ENCODE data around the gene RPS15. TPM values are rescaled to one million over a fixed set of nuclear protein-coding genes. Genes with fewer than 3 reads are reported as not detected.

The RPS15 gene
- total and polyA plus RNA-seq, 9 of the 15 experiments (the other 6 are each of a cell fraction or from before 2014, with no cell fraction given), result 605 to 2,791 (median 957) TPM

- TF ChIP-seq REST (IDR thresholded peaks at IDR 0.05; ENCODE audit: borderline replicate concordance) (peak; percentile 78), REST (CRISPR knock-in tag; IDR thresholded peaks at IDR 0.05; ENCODE audit: low read depth) (peak; percentile 19; the same call in 1 of the 2 replicates), ZNF146 (CRISPR knock-in tag; IDR thresholded peaks at IDR 0.05; ENCODE audit: unreplicated experiment) (no peak), CHD4 (IDR thresholded peaks at IDR 0.05; ENCODE audit: insufficient read depth, insufficient replicate concordance, low read depth, low read length, poor library complexity, severe bottlenecking) (no peak), DIDO1 (tag; IDR thresholded peaks at IDR 0.05; ENCODE audit: low read depth) (no peak), BCLAF1 (IDR thresholded peaks at IDR 0.05; ENCODE audit: borderline replicate concordance in 1 of 2, control insufficient read depth in 1 of 2, low read depth in 2 of 2, low read length in 1 of 2) (no peak), ZBTB12 (CRISPR knock-in tag; IDR thresholded peaks at IDR 0.05) (no peak), RBM17 (IDR thresholded peaks at IDR 0.05; ENCODE audit: borderline replicate concordance, low read depth, low read length) (no peak), GABPB2 (CRISPR knock-in tag; conservative IDR thresholded peaks at IDR 0.05) (no peak)
These were observed 40.9 kb downstream of the RPS15 start, which contains the start of gene C19orf25 (continued) for GRCh38 chr19:1478934-1479707.

Data from K562 (cell line).